HepG2 (cell line): Measurements from ENCODE around the gene CCDC142. TPM values are rescaled to one million over a fixed set of nuclear protein-coding genes. Genes with fewer than 3 reads are reported as not detected.

Source experiments
- ATF7 ChIP-seq, 2 experiments: fragments of 450-650 bp in 1 of 2; sonication (generic) in 1 of 2; formaldehyde crosslinking in 1 of 2; IDR thresholded peaks; 2 replicates each; pipeline versions ENCODE4 v1.4.0 to v1.6.1; 2016 to 2020; ENCODE audit warnings: antibody characterized with exemption in 1 of 2, mild to moderate bottlenecking in 1 of 2, missing genetic modification reagents in 1 of 2
- POLR2A ChIP-seq, 2 experiments: IDR thresholded peaks; 2 replicates each; pipeline ENCODE4 v1.6.1; 2011; ENCODE audit warnings: low read depth in 2 of 2, low read length in 2 of 2, mild to moderate bottlenecking in 1 of 2, moderate library complexity in 1 of 2; ENCODE audit not compliant: insufficient read depth in 1 of 2
- RAD21 ChIP-seq: fragments of 450-650 bp; formaldehyde crosslinking; IDR thresholded peaks from 2 replicates; pipeline ENCODE4 v1.5.0; 2020; ENCODE audit warnings: mild to moderate bottlenecking
- REL ChIP-seq: sonication (generic); formaldehyde crosslinking; conservative IDR thresholded peaks from 2 replicates; pipeline ENCODE4 v1.8.0; 2022; ENCODE audit warnings: mild to moderate bottlenecking, missing genetic modification reagents, moderate library complexity
- RFX3 ChIP-seq: IDR thresholded peaks from 2 replicates; pipeline ENCODE4 v1.6.1; 2016; ENCODE audit warnings: missing biosample characterization, missing genetic modification reagents
- SALL1 ChIP-seq: sonication (generic); formaldehyde crosslinking; IDR thresholded peaks from 2 replicates; pipeline ENCODE4 v1.8.0; 2022; ENCODE audit warnings: mild to moderate bottlenecking, missing genetic modification reagents
- TCF7 ChIP-seq: sonication (generic); IDR thresholded peaks from 2 replicates; pipeline ENCODE4 v1.6.1; 2016; ENCODE audit warnings: antibody characterized with exemption, low read depth
- ZFAT ChIP-seq: sonication (generic); formaldehyde crosslinking; conservative IDR thresholded peaks from 2 replicates; pipeline ENCODE4 v1.8.1; 2023; ENCODE audit warnings: missing genetic modification reagents, inconsistent platforms
- ZFX ChIP-seq: sonication (generic); formaldehyde crosslinking; IDR thresholded peaks from 2 replicates; pipeline ENCODE4 v1.4.0; 2020; ENCODE audit warnings: mild to moderate bottlenecking, low read depth, missing genetic modification reagents, moderate library complexity
- ZFY ChIP-seq: sonication (generic); formaldehyde crosslinking; IDR thresholded peaks from 2 replicates; pipeline ENCODE4 v1.4.0; 2020; ENCODE audit warnings: missing genetic modification reagents
- ZNF264 ChIP-seq: sonication (generic); formaldehyde crosslinking; IDR thresholded peaks from 2 replicates; pipeline ENCODE4 v1.4.0; 2020; ENCODE audit warnings: missing genetic modification reagents
- ZNF335 ChIP-seq: sonication (generic); formaldehyde crosslinking; IDR thresholded peaks from 2 replicates; pipeline ENCODE4 v1.4.0; 2020; ENCODE audit warnings: missing genetic modification reagents
- ZNF337 ChIP-seq: sonication (generic); formaldehyde crosslinking; IDR thresholded peaks from 2 replicates; pipeline ENCODE4 v1.5.1; 2020; ENCODE audit warnings: missing genetic modification reagents, low read depth, mild to moderate bottlenecking, borderline replicate concordance
- ZNF33A ChIP-seq: sonication (generic); formaldehyde crosslinking; IDR thresholded peaks from 2 replicates; pipeline ENCODE4 v1.5.1; 2020; ENCODE audit warnings: missing genetic modification reagents, mild to moderate bottlenecking, moderate library complexity, borderline replicate concordance
- ZNF441 ChIP-seq: sonication (generic); formaldehyde crosslinking; IDR thresholded peaks from 2 replicates; pipeline ENCODE4 v1.7.0; 2021; ENCODE audit warnings: missing genetic modification reagents, borderline replicate concordance
- ZNF550 ChIP-seq: sonication (generic); formaldehyde crosslinking; IDR thresholded peaks from 2 replicates; pipeline ENCODE4 v1.4.0; 2020; ENCODE audit warnings: mild to moderate bottlenecking, missing genetic modification reagents, borderline replicate concordance
- ZNF615 ChIP-seq: sonication (generic); formaldehyde crosslinking; IDR thresholded peaks from 2 replicates; pipeline ENCODE4 v1.5.0; 2020; ENCODE audit warnings: mild to moderate bottlenecking, missing genetic modification reagents, borderline replicate concordance
- ZNF616 ChIP-seq: sonication (generic); formaldehyde crosslinking; IDR thresholded peaks from 2 replicates; pipeline ENCODE4 v1.5.0; 2020; ENCODE audit warnings: low read depth, mild to moderate bottlenecking, missing genetic modification reagents
- polyA plus RNA-seq, 8 experiments: library from polyadenylated mRNA; depleted of rRNA in 3 of 8; stranded (reverse) in 7 of 8; unstranded in 1 of 8; fragments of >200 nt; fragmentation: Illumina TruSeq in 4 of 8; extraction: Trizol in 4 of 8; gene quantifications; 2 replicates each; pipeline versions ENCODE4 v1.2.1 to v1.2.3, GENCODE V29; 2011 to 2016; ENCODE audit warnings: low read depth in 4 of 8, missing spikeins in 1 of 8, mixed read lengths in 1 of 8; ENCODE audit not compliant: insufficient read depth in 1 of 8
- total RNA-seq, 5 experiments: library from RNA; depleted of rRNA; stranded (reverse); fragments of >200 nt; fragmentation: Illumina TruSeq; extraction: Trizol; gene quantifications; 2 replicates each; pipeline ENCODE4 v1.2.3, GENCODE V29; 2016; ENCODE audit warnings: low read depth in 1 of 5
- TF ChIP-seq, protein P1 (sequence below): sonication (generic); formaldehyde crosslinking; IDR thresholded peaks from 2 replicates; pipeline ENCODE4 v1.9.0; 2021; ENCODE audit warnings: missing genetic modification reagents, borderline replicate concordance
- TF ChIP-seq, protein P2 (sequence below): sonication (generic); formaldehyde crosslinking; IDR thresholded peaks from 2 replicates; pipeline ENCODE4 v1.8.0; 2022; ENCODE audit warnings: missing genetic modification reagents, mild to moderate bottlenecking, moderate library complexity, borderline replicate concordance
- TF ChIP-seq, protein P3 (sequence below): sonication (generic); formaldehyde crosslinking; conservative IDR thresholded peaks from 2 replicates; pipeline ENCODE4 v1.4.0; 2020; ENCODE audit warnings: missing genetic modification reagents

CCDC142 gene
- total and polyA plus RNA-seq, 2 of the 13 experiments (the other 11 are each of a cell fraction or from before 2014, with no cell fraction given), result 14.7 to 30.4 TPM

GRCh38 chr2:74503506-74504475 lies 21.0 kb upstream of the CCDC142 start (continued):
- TF ChIP-seq POLR2A (IDR thresholded peaks at IDR 0.05; ENCODE audit: insufficient read depth in 1 of 2, low read depth in 2 of 2, low read length in 2 of 2), result peak in 1 of 2 experiments; percentile 43; a peak in 1 of 4 replicates
- 0 out of 2 replicates have a peak, but pooled peaks have one; percentile 8 for TF ChIP-seq ZNF264 (CRISPR knock-in tag)
- TF ChIP-seq, protein P1, sequence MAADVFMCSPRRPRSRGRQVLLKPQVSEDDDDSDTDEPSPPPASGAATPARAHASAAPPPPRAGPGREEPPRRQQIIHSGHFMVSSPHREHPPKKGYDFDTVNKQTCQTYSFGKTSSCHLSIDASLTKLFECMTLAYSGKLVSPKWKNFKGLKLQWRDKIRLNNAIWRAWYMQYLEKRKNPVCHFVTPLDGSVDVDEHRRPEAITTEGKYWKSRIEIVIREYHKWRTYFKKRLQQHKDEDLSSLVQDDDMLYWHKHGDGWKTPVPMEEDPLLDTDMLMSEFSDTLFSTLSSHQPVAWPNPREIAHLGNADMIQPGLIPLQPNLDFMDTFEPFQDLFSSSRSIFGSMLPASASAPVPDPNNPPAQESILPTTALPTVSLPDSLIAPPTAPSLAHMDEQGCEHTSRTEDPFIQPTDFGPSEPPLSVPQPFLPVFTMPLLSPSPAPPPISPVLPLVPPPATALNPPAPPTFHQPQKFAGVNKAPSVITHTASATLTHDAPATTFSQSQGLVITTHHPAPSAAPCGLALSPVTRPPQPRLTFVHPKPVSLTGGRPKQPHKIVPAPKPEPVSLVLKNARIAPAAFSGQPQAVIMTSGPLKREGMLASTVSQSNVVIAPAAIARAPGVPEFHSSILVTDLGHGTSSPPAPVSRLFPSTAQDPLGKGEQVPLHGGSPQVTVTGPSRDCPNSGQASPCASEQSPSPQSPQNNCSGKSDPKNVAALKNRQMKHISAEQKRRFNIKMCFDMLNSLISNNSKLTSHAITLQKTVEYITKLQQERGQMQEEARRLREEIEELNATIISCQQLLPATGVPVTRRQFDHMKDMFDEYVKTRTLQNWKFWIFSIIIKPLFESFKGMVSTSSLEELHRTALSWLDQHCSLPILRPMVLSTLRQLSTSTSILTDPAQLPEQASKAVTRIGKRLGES (CRISPR knock-in tag), result no peak
- TF ChIP-seq, protein P2, sequence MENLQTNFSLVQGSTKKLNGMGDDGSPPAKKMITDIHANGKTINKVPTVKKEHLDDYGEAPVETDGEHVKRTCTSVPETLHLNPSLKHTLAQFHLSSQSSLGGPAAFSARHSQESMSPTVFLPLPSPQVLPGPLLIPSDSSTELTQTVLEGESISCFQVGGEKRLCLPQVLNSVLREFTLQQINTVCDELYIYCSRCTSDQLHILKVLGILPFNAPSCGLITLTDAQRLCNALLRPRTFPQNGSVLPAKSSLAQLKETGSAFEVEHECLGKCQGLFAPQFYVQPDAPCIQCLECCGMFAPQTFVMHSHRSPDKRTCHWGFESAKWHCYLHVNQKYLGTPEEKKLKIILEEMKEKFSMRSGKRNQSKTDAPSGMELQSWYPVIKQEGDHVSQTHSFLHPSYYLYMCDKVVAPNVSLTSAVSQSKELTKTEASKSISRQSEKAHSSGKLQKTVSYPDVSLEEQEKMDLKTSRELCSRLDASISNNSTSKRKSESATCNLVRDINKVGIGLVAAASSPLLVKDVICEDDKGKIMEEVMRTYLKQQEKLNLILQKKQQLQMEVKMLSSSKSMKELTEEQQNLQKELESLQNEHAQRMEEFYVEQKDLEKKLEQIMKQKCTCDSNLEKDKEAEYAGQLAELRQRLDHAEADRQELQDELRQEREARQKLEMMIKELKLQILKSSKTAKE (CRISPR knock-in tag), result 0 out of 2 replicates have a peak, but pooled peaks have one; percentile 2
- TF ChIP-seq ZNF550 (CRISPR knock-in tag), result peak; percentile 52; the same call in 1 of the 2 replicates
- TF ChIP-seq, protein P3, sequence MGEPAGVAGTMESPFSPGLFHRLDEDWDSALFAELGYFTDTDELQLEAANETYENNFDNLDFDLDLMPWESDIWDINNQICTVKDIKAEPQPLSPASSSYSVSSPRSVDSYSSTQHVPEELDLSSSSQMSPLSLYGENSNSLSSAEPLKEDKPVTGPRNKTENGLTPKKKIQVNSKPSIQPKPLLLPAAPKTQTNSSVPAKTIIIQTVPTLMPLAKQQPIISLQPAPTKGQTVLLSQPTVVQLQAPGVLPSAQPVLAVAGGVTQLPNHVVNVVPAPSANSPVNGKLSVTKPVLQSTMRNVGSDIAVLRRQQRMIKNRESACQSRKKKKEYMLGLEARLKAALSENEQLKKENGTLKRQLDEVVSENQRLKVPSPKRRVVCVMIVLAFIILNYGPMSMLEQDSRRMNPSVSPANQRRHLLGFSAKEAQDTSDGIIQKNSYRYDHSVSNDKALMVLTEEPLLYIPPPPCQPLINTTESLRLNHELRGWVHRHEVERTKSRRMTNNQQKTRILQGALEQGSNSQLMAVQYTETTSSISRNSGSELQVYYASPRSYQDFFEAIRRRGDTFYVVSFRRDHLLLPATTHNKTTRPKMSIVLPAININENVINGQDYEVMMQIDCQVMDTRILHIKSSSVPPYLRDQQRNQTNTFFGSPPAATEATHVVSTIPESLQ, result no peak
- no peak for TF ChIP-seq TCF7
- TF ChIP-seq ZNF616 (CRISPR knock-in tag), result no peak
- TF ChIP-seq REL (CRISPR knock-in tag), result 0 out of 2 replicates have a peak, but pooled peaks have one; percentile 13
- TF ChIP-seq ZFY (CRISPR knock-in tag), result peak; percentile 5; the same call in 1 of the 2 replicates
- 0 out of 2 replicates have a peak, but pooled peaks have one; percentile 18 for TF ChIP-seq ZFX (CRISPR knock-in tag)
- 0 out of 2 replicates have a peak, but pooled peaks have one; percentile 23 for TF ChIP-seq ZNF337 (CRISPR knock-in tag)
- 0 out of 2 replicates have a peak, but pooled peaks have one; percentile 27 for TF ChIP-seq ZNF441 (CRISPR knock-in tag)
- TF ChIP-seq RFX3 (CRISPR knock-in tag), result no peak
- peak; percentile 28 for TF ChIP-seq SALL1 (CRISPR knock-in tag)
- TF ChIP-seq ATF7 (IDR thresholded peaks at IDR 0.05), result no peak
- TF ChIP-seq ATF7 (CRISPR knock-in tag; IDR thresholded peaks at IDR 0.05), result no peak; the same call in 1 of the 2 replicates
- TF ChIP-seq ZNF335 (CRISPR knock-in tag), result no peak
- TF ChIP-seq ZNF615 (CRISPR knock-in tag), result 0 out of 2 replicates have a peak, but pooled peaks have one; percentile 8
- peak; percentile 20; the same call in 1 of the 2 replicates for TF ChIP-seq RAD21
- peak; percentile 27; the same call in 1 of the 2 replicates for TF ChIP-seq ZFAT (CRISPR knock-in tag)
- no peak for TF ChIP-seq ZNF33A (CRISPR knock-in tag)
